OCI-LY3 (cell line): Measurements from ENCODE around the gene RAPGEF5.

Experiments
- EZH2phosphoT487 ChIP-seq: fragments of 200-600 bp; shearing (Covaris generic); IDR thresholded peaks from 2 replicates; pipeline ENCODE4 v1.6.1; 2018; ENCODE audit warnings: antibody characterized with exemption, mixed run types, low read depth
- TF ChIP-seq, protein P1 (sequence below): fragments of 200-600, 300-600 bp; sonication (generic); IDR thresholded peaks from 2 replicates; pipeline ENCODE4 v1.5.1; 2014; ENCODE audit warnings: antibody characterized with exemption, low read length, low read depth

DNA sequence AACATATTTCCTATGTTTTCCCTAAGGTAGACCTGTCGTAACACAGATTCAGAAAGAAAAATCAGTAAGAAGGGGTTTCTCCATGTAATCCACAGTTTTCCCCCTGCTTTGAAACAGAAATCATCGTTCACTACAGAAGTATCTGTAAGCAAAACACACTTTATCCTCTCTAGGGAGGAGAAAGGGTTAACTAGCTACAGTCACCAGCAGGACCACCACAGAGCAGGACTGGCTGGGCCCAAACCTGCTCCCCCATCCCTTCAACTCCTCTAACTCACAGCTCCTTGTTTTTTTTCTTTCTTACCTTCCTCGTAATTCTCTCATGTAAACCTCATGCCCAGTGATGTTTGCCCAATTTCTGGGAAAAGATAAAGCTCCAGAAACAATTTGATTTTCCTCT, 167.7 kb downstream of the RAPGEF5 start:
- TF ChIP-seq, protein P1, sequence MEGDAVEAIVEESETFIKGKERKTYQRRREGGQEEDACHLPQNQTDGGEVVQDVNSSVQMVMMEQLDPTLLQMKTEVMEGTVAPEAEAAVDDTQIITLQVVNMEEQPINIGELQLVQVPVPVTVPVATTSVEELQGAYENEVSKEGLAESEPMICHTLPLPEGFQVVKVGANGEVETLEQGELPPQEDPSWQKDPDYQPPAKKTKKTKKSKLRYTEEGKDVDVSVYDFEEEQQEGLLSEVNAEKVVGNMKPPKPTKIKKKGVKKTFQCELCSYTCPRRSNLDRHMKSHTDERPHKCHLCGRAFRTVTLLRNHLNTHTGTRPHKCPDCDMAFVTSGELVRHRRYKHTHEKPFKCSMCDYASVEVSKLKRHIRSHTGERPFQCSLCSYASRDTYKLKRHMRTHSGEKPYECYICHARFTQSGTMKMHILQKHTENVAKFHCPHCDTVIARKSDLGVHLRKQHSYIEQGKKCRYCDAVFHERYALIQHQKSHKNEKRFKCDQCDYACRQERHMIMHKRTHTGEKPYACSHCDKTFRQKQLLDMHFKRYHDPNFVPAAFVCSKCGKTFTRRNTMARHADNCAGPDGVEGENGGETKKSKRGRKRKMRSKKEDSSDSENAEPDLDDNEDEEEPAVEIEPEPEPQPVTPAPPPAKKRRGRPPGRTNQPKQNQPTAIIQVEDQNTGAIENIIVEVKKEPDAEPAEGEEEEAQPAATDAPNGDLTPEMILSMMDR: no peak
- TF ChIP-seq EZH2phosphoT487: no peak
